Sigmoid colon (tissue), 4 donors: ENCODE results near the gene IFT80.

Source experiments
- EP300 ChIP-seq, 4 donors: sonication (generic); formaldehyde crosslinking; IDR thresholded peaks; one replicate each; pipeline ENCODE4 v1.6.1; 2017; ENCODE audit warnings: antibody characterized with exemption in 4 of 4
- POLR2A ChIP-seq, 2 donors: fragments of 450-650 bp; IDR thresholded peaks; one replicate each; pipeline ENCODE4 v1.6.1; 2016; ENCODE audit warnings: antibody characterized with exemption in 2 of 2, mild to moderate bottlenecking in 2 of 2, moderate library complexity in 2 of 2
- POLR2AphosphoS5 ChIP-seq, 4 donors: sonication (generic); formaldehyde crosslinking; IDR thresholded peaks; one replicate each; pipeline ENCODE4 v1.6.1; 2017; ENCODE audit warnings: antibody characterized with exemption in 4 of 4
- TF ChIP-seq, protein P1 (sequence below), 4 experiments: fragments of 450-650 bp in 3 of 4; fragments of 200-600 bp in 1 of 4; IDR thresholded peaks; one replicate each; pipeline ENCODE4 v1.5.1; 2016 to 2019; ENCODE audit warnings: antibody characterized with exemption in 4 of 4, mild to moderate bottlenecking in 3 of 4, moderate library complexity in 2 of 4

DNA sequence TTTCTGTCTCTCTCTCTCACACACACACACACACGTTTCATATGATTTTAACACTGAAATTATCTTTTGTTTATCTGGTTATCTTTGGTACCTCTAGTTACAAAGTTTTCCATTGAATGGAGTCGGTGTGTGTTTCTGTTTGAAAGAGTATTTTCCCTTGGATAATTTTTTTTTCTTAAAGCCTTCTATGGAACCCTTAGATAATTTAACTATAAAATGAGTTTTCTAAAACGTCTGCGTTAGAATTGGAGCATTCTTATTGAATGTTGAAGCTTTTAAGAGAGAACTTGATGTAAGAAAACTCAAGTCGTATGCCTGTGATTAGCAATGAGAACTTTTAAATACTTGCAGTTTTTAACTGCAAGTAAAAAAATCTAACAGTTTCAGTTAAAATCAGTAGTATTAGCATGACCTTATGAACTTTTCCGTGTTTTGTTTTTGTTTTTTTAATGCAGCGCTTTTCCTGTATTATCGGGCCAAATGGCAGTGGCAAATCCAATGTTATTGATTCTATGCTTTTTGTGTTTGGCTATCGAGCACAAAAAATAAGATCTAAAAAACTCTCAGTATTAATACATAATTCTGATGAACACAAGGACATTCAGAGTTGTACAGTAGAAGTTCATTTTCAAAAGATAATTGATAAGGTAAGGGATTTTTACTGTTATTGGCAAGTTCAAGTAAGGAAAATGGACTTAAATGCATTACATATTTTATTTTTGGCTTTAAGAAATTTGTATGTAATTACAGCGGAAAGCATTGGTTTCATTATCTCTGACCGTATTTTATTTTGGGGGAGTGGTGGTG is 3.4 kb upstream of the IFT80 start:
- TF ChIP-seq POLR2A (IDR thresholded peaks at IDR 0.05) (no peak), EP300 (IDR thresholded peaks at IDR 0.05) (no peak), POLR2AphosphoS5 (IDR thresholded peaks at IDR 0.05) (no peak)
- TF ChIP-seq, protein P1, sequence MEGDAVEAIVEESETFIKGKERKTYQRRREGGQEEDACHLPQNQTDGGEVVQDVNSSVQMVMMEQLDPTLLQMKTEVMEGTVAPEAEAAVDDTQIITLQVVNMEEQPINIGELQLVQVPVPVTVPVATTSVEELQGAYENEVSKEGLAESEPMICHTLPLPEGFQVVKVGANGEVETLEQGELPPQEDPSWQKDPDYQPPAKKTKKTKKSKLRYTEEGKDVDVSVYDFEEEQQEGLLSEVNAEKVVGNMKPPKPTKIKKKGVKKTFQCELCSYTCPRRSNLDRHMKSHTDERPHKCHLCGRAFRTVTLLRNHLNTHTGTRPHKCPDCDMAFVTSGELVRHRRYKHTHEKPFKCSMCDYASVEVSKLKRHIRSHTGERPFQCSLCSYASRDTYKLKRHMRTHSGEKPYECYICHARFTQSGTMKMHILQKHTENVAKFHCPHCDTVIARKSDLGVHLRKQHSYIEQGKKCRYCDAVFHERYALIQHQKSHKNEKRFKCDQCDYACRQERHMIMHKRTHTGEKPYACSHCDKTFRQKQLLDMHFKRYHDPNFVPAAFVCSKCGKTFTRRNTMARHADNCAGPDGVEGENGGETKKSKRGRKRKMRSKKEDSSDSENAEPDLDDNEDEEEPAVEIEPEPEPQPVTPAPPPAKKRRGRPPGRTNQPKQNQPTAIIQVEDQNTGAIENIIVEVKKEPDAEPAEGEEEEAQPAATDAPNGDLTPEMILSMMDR (IDR thresholded peaks at IDR 0.05), result no peak
